Measurements from ENCODE around the gene ACOX2. TPM values are rescaled to one million over a fixed set of nuclear protein-coding genes. Genes with fewer than 3 reads are reported as not detected.

The ACOX2 gene
- 10 to 100 TPM; 17.3 to 43.3 (median 23.6) TPM for total RNA-seq

- H3K36me3 ChIP-seq, result peaks cover 0 to 29% of the 10 kb centered on the region in 2 donors
- TF ChIP-seq POLR2AphosphoS5 (IDR thresholded peaks at IDR 0.05) (no peak), POLR2A (IDR thresholded peaks at IDR 0.05) (peak; percentile 13 to 32)
- H3K4me1 ChIP-seq, result peaks cover 0 to 41% (median 23%) of the 10 kb centered on the region in 3 donors
- ATAC-seq, result peak; percentile 92
- WGBS, 2 donors (ENCODE audit: low coverage in 1 of 2), result 0 to 17% methylated on average over 4 to 9 of the region's 13 CpGs
- H3K9me3 ChIP-seq, result no peaks in the 10 kb centered on the region
- no peaks in the 10 kb centered on the region for H3K27me3 ChIP-seq
- H3K4me3 ChIP-seq, result peak within 1 kb of the TSS; percentile 25 to 50
- peak within 1 kb of the TSS; percentile 62 to 88 (median 84) for H3K27ac ChIP-seq
Observed at GRCh38 chr3:58536501-58537411, at the start of gene ACOX2. TSS of gene ACOX2 (minus strand) at chr3:58537190. CDS start at chr3:58535106, 2,084 bp downstream.

GRCh38 chr3:58585994-58586393, 49.0 kb upstream of the ACOX2 start:
- Histone ChIP-seq H3K9me3 (no peaks in the 10 kb centered on the region), H3K27ac (peak overlapping the region in 3 of 4 donors; percentile 74 to 86 (median 81)), H3K4me1 (peaks cover 0 to 33% (median 5%) of the 10 kb centered on the region in 3 donors), H3K27me3 (peaks cover 27% of the 10 kb centered on the region), H3K36me3 (no peaks in the 10 kb centered on the region), H3K4me3 (peak overlapping the region in 1 of 2 donors; percentile 58)
- no peak for ATAC-seq
- WGBS, 2 donors (ENCODE audit: low coverage in 1 of 2), result 10 to 68% methylated on average over 5 to 8 of the region's 8 CpGs
- TF ChIP-seq POLR2AphosphoS5 (IDR thresholded peaks at IDR 0.05) (no peak), POLR2A (IDR thresholded peaks at IDR 0.05) (no peak), EP300 (IDR thresholded peaks at IDR 0.05) (no peak), CTCF (IDR thresholded peaks at IDR 0.05) (no peak)

- peak; percentile 95 for ATAC-seq
- Histone ChIP-seq H3K27ac (peak overlapping the region; percentile 37 to 86 (median 78)), H3K27me3 (peaks cover 27% of the 10 kb centered on the region), H3K4me1 (peaks cover 0 to 33% (median 5%) of the 10 kb centered on the region in 3 donors), H3K9me3 (no peaks in the 10 kb centered on the region), H3K4me3 (peak overlapping the region; percentile 48 to 58), H3K36me3 (no peaks in the 10 kb centered on the region)
- 2 to 3% methylated on average over 10 to 13 of the region's 46 CpGs for WGBS, 2 donors (ENCODE audit: low coverage in 1 of 2)
- peak; percentile 78 to 94 (median 89) for TF ChIP-seq CTCF (IDR thresholded peaks at IDR 0.05)
- TF ChIP-seq EP300 (IDR thresholded peaks at IDR 0.05), result no peak
- TF ChIP-seq POLR2AphosphoS5 (IDR thresholded peaks at IDR 0.05), result peak; percentile 85
- TF ChIP-seq POLR2A (IDR thresholded peaks at IDR 0.05), result peak; percentile 26 to 28
Observed at GRCh38 chr3:58585005-58585786, 48.2 kb upstream of the ACOX2 start.

- H3K4me1 ChIP-seq, result peaks cover 0 to 33% (median 5%) of the 10 kb centered on the region in 3 donors
- 22 to 29% methylated on average over 10 of the region's 10 CpGs for WGBS, 2 donors (ENCODE audit: low coverage in 1 of 2)
- ATAC-seq, result no peak
- TF ChIP-seq POLR2A (IDR thresholded peaks at IDR 0.05) (no peak), POLR2AphosphoS5 (IDR thresholded peaks at IDR 0.05) (no peak), EP300 (IDR thresholded peaks at IDR 0.05) (no peak), CTCF (IDR thresholded peaks at IDR 0.05) (no peak)
- no peaks in the 10 kb centered on the region for H3K9me3 ChIP-seq
- H3K4me3 ChIP-seq, result peak overlapping the region; percentile 48 to 58
- no peaks in the 10 kb centered on the region for H3K36me3 ChIP-seq
- H3K27me3 ChIP-seq, result peaks cover 27% of the 10 kb centered on the region
- H3K27ac ChIP-seq, result peak overlapping the region; percentile 37 to 86 (median 78)
Observed at GRCh38 chr3:58584690-58585004, 47.7 kb upstream of the ACOX2 start.

All from gastroesophageal sphincter (tissue), 4 donors.